HPDE6-E6E7 (cell line): ENCODE data around the gene TATDN3.
"Not testable (repeated sequence)": the region's sequence is repeated elsewhere in the genome, so short reads cannot be mapped to it uniquely, and the experiment has no call there.

Experiments used
- DNase-seq: peaks from one replicate; pipeline ENCODE4 v3.0.0; 2011; ENCODE audit warnings: missing footprints; ENCODE audit errors: extremely low spot score

Gene TATDN3

DNA sequence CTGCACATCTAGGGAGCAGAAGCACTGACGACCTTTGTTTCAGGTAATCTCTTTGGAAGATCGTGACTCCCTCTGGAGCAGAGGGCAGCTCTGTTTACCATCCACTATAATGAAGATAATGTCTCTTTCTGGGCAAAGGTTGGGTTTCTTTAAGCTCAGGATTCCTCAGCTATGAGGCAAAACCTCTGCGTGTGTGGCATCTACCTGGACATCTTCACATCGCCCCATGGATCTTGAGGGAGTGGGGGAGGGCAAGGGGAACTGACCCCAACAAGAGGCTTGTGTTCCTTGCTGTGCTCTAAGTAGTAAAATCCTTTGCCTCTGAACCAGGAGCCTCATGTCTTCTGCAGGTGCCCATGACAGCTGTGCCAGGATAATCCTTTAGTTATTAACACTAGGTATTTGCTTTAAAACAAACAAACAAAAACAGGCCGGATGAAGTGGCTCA is 36.2 kb downstream of the TATDN3 start:
- DNase-seq, result no peak

DNA sequence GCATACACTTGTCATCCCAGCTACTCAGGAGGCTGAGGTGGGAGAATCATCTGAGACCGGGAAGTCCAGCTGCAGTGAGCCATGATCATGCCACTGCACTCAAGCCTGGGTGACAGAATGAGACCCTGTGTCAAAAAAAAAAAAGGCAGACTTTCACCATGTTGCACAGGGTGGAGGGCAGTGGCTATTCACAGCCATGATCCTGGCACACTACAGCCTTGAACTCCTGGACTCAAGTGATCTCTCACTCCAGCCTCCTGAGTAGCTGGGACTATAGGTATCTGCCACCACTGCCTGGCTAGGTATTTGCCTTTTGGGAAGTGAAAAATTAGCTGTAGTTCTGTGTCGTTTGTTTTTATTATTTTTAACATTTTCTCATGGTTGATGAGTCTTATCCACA is 36.7 kb downstream of the TATDN3 start:
- no peak for DNase-seq

DNA sequence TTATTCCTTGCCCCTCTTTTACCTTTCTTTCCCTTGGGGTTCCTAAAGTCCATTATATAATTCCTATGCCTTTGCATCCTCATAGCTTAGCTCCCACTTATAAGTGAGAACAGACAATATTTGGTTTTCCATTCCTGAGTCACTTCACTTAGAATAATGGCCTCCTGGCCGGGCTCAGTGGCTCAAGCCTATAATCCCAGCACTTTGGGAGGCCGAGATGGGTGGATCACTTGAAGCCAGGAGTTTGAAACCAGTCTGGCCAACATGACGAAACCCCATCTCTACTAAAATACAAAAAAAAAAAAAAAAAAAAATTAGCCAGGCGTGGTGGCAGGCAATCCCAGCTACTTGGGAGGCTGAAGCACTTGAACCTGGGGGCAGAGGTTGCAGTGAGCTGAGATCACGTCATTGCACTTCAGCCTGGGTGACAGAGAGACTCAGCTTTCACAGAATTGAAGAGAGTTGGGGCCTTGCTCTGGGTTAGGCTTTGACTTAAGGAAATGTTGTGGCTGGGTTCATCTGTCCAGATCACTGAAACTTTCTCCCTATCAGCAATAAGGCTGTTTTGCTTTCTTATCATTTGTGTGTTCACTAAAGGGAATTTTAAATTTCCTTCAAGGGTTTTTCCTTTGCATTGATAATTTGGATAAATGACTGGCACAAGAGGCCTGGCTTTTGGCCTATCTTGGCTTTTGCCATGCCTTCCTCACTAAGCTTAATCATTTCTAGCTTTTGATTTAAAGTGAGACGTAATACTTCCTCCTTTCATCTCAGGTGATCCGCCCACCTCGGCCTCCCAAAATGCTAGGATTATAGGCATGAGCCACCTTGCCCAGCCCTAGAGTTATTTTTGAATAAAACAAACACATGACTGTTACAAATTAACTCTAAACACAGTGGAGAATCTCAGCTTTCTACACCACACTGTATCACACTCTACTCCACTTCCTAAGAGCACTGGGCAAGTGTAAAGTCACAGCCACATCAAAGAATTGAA is 41.8 kb downstream of the TATDN3 start:
- not testable (repeated sequence) for DNase-seq

DNA sequence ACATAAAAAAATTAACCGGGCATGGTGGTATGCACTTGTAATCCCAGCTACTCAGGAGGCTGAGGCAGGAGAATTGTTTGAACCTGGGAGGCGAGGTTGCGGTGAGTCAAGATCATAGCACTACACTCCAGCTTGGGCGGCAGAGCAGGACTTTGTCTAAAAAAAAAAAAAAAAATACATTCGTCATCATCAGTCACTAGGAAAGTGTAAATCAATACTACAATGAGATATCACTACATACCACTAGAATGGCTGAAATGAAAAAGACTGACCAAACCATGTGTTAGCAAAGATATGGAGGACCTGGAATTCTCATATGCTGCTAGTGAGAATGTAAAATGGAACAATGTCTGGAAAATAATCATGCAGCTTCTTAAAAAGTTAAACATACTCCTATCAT is 46.5 kb downstream of the TATDN3 start:
- no peak for DNase-seq

DNA sequence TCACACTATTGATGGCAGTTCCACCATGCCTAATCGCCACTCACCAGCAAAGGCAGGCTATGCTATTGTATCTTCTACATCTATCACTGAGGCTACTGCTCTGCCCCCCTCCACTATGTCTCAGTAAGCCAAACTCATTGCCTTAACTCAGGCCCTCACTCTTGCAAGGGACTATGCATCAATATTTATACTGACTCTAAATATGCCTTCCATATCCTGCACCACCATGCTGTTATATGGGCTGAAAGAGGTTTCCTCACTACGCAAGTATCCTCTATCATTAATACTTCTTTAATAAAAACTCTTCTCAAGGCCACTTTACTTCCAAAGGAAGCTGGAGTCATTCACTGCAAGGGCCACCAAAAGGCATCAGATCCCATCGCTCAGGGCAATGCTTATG is 52.8 kb downstream of the TATDN3 start:
- DNase-seq, result not testable (repeated sequence)

DNA sequence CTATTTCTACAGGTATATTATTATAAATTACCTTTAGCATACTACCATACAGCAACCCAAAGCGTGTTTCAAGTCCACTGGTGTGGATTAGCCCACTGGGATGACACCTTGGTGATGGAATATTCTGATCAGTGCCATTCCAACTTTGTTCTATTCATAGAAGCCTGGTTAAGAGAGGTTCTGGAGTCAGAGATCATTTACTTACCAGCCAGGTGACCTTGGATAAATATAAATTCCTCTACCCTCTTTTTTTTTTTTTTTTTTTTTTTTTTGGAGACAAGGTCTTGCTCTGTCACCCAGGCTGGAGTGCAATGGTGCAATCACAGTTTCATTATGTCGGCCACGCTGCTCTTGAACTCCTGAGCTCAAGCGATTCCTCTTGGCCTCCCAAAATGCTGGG is 55.9 kb downstream of the TATDN3 start, which contains the start of gene SPATA45:
SPATA45 (minus strand) TSS at position 101 of the 400 bp plus-strand sequence. CDS start 11,500 bp downstream, outside the sequence.
- DNase-seq, result no peak

DNA sequence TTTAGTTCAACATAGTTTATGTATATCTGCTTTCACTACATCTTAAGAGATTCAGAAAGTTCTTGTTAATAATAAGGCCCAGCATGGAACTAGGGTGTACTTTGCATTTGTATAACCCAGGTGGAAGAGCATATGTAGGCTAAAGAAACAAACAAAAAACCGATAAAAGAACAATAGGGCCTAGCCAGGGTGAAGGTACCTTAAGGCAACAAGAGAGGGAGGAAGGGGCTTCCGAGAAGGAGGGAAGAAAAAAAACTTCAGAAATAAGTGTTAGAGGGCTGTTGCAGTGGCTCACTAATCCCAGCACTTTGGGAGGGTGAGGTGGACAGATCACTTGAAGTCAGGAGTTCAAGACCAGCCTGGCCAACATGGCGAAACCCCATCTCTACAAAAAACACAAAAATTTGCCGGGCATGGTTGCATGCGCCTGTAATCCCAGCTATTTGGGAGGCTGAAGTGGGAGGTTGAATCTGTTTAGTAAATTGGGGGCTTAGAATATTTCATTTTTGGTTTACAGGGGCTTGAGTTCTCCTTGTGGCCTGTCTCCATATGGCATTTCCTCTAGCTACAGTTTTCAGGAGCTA is 60.5 kb downstream of the TATDN3 start:
- no peak for DNase-seq

DNA sequence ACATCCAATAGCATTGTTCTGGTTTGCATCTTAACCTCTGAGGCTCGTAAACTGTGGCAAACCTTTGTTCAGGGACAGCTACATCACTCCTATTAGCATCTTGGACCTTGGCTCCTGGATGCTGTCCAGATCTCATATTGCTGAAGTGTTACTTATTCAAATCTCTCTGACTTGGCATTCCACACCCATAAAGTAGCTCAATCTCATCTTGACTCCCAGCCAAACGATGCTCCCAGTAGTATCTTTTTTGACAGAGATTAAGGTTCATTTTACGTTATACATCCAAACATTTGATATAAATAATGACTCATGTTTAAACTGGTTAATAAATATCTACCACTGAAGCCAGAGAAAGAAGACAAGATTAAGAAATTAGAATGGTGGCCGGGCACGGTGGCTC is 62.0 kb downstream of the TATDN3 start:
- no peak for DNase-seq

DNA sequence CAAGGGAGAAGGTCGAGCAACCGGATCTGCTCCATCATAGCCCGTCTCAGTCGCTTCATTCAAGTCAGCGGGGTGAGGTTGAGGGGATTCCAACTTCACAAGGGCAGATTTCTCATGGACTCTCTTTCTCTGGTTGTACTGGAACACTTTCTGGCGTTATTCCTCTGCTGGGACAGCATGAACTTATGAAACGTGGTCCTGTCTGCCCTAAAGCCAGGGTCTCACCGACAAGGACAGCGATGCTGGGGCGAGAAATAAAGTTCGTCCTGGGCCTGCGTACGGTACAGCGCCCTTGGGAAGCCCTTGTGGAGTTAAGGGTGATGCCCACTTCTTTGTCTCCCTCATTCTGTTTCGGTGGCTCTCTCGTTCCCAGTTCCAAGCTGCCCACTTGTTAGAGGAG is 65.1 kb downstream of the TATDN3 start:
- no peak for DNase-seq

DNA sequence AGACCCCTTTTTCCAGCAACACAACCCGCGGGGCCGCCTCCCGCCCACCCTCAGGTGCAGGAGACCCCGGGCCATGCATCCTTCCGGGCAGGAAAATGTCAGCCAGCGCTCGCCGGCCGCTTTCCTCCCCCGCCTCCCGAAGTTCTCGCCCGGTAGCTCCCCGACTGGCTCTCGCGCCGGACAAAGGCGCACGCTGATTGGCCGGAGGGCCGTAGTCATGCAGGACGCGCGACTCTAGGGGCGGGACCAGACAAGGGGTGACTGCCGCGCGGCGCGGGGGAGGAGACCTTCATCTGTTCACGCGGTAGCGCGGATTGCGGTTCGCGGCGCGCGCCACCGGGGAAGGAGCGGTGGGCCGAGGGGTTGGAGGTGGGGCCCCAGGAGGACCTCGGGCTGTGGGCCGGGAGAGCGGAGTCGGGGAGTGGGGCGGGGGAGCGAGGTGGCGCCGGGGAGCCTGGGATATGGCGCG is 66.3 kb downstream of the TATDN3 start, which contains the start of gene FLVCR1:
FLVCR1 (plus strand) TSS at position 284 of the 469 bp plus-strand sequence; CDS start at position 462, 178 bp downstream.
- DNase-seq, result peak; percentile 97

DNA sequence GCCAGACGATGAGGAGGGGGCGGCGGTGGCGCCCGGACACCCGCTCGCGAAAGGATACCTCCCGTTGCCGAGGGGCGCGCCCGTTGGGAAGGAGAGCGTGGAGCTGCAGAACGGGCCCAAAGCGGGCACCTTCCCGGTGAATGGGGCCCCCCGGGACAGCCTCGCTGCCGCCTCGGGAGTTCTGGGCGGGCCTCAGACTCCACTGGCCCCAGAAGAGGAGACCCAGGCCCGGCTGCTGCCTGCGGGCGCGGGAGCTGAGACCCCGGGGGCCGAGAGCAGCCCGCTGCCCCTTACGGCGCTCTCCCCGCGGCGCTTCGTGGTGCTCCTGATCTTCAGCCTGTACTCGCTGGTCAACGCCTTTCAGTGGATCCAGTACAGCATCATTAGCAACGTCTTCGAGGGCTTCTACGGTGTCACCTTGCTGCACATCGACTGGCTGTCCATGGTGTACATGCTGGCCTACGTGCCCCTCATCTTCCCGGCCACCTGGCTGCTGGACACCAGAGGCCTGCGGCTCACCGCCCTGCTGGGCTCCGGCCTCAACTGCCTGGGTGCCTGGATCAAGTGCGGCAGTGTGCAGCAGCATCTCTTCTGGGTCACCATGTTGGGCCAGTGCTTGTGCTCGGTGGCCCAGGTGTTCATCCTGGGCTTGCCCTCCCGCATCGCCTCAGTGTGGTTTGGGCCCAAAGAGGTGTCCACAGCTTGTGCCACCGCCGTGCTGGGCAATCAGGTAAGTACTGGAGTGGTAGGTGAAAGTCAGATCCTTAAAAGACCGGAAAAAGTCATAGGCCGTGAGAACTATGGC is 67.0 kb downstream of the TATDN3 start:
- peak; percentile 36 for DNase-seq

DNA sequence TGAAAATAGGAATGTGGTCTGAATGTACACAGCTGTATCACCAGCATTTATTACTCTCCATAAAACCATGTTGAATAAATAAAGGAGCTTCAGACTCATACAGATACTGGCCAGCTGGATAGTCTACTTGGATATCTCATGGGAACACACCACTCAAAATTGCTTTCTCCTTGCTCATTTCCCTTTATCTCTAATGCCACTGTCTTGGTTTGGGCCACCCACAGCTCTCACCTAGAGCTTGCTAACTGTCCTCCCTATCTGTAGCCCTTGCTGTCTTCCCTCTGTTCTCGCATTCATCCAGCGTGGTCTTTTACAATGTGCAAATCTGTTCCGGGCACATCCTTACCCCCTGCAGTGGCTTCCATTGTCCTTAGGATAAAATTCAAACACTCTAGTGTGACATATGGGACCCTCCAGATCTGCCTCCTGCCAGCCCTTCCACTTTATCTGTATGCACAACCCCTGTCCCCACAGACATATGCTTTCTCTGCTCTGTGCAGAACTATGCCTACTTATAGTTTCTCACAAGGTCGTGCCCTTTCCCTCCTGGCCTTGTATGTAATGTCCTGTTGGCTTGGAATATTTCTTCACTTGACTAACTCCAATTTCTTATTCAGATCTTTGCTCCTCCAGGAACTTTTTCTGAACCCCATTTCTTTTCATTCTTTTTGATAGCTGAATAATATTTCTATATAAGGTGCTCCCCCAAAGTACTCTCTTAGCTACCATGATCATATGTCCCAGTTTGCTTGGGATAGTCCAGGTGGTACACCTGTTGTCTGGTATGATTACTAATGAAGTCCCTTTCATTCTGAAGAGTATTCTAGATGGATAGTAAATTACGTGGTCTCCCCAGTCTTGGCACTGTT is 69.3 kb downstream of the TATDN3 start:
- no peak for DNase-seq

DNA sequence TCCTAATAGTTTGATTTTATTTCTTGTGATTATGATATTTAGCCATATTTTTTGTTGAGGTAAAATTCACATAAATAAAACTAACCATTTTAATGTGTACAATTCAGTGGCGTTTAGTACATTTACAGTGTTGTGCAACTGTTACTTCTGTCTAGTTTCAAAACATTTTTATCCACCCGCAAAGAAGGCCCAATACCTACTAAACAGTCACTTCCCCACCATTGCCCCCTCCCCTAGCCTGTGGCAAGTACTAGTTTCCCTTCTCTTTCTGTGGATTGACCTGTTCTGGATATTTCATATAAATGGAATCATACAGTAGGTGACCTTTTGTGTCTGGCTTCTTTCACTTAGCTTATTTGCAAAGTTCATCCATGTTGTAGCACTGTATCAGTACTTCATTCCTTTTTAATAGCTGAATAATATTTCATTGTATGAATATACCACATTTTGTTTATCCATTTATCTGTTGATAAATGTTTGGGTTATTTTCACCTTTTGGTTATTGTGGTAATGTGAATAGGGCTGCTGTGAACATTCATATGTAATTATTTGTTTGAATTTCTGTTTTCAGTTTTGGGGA is 70.5 kb downstream of the TATDN3 start:
- no peak for DNase-seq

DNA sequence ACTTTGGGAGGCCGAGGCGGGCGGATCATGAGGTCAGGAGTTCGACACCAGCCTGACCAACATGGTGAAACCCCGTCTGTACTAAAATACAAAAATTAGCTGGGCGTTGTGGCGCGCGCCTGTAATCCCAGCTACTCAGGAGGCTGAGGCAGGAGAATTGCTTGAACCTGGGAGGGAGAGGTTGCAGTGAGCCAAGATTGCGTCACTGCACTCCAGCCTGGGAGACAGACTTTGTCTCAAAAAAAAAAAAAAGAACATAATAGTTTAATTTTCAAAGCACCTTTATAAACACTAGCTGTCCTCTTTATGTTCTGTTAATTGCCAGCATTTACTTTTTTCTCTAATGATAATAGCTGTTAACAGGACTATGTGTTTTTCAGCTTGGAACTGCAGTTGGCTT is 71.7 kb downstream of the TATDN3 start:
- DNase-seq, result not testable (repeated sequence)

DNA sequence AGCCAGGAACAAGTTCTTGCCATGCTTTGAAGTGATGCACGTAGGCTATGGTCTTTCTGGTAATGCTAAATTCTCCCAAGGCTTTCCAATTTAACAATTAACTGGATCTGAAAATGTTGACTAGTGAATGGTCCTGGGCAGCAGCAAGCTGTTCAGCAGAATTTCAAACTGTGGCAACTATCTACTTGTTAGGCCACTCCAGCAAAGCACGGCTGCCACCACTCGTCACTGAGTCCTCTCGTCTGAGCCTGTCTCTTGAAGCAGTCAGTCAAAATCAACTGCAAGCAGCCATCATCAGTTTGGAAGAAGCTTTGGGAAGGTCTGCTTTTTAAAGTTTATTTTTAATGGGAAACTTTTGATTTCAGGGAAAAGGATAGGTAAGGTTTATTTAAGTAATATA is 72.5 kb downstream of the TATDN3 start:
- no peak for DNase-seq
